ENCODE data around the gene PDCD1.

GRCh38 chr2:241898463-241899270, 40.0 kb upstream of the PDCD1 start:
- TF ChIP-seq CTCF (IDR thresholded peaks at IDR 0.05) (no peak), POLR2A (IDR thresholded peaks at IDR 0.05) (no peak)

Measured in thyroid gland (tissue), 4 donors.